Measurements from ENCODE around the gene SMAP1. TPM values are rescaled to one million over a fixed set of nuclear protein-coding genes. Genes with fewer than 3 reads are reported as not detected.

Gene SMAP1
- total RNA-seq, 1 experiment from 2014 or later = 3.5 TPM

DNA sequence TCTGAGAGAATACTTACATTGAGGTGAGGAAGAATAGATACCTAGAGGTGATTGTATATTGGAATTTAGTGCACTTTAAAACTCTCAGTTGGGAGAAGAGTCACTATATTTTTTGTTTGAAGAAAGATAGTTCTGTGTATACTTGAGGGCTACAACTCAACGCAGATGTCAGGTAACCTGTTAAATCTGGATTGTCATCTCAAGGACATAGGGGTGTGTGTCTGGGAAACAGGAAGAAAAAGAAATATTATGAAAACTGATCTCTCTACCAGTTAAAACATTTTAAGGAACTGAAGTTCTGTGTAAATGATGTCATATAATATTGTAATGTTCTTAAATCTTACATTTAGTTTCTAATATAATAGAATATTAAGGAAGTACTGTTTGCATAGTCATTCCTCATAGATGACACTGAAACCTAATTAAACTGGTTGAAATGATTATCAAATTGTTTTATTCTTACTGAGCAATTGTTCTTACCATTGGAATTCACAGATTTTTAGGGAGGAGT lies 86.2 kb downstream of the SMAP1 start:
- RAD21 ChIA-PET (ENCODE audit: low non-redundant PET in 1 of 2, low total read pairs in 2 of 2, uncharacterized antibody in 2 of 2, unreplicated experiment in 2 of 2) = no interaction called here
- TF ChIP-seq ZBTB33 (IDR thresholded peaks at IDR 0.05; ENCODE audit: extremely low read depth, insufficient replicate concordance, low read length) = no peak
- no peak for TF ChIP-seq TCF7L2 (IDR thresholded peaks at IDR 0.05; ENCODE audit: borderline replicate concordance, extremely low read depth, insufficient read depth, insufficient read length)
- TF ChIP-seq REST (IDR thresholded peaks at IDR 0.05; ENCODE audit: low read depth) = no peak
- TF ChIP-seq POLR2A (IDR thresholded peaks at IDR 0.05; ENCODE audit: borderline replicate concordance, extremely low read depth, insufficient read depth, insufficient read length) = no peak
- TF ChIP-seq EGR1 (IDR thresholded peaks at IDR 0.05; ENCODE audit: low read depth) = no peak
- Histone ChIP-seq H3K36me3 (ENCODE audit: control insufficient read depth in 1 of 2, insufficient read depth in 2 of 2, low read length in 2 of 2) (0 out of 4 replicates have a peak, but pooled peaks cover 0 to 4% of the 10 kb centered on the region in 2 experiments), H3K9me2 (ENCODE audit: insufficient read depth) (no peaks in the 10 kb centered on the region), H3K4me2 (ENCODE audit: low read length) (no peak overlapping the region), H4K20me1 (ENCODE audit: insufficient read depth) (no peaks in the 10 kb centered on the region), H3K27me3 (ENCODE audit: insufficient read depth, low read length) (no peaks in the 10 kb centered on the region), H3K4me1 (ENCODE audit: control insufficient read depth in 1 of 2, insufficient read depth in 2 of 2, low read length in 2 of 2) (no peaks in the 10 kb centered on the region), H3K9ac (ENCODE audit: low read length) (no peak overlapping the region), H3K27ac (ENCODE audit: low read depth, low read length) (no peak overlapping the region), H3K79me2 (ENCODE audit: insufficient read depth, low read length) (no peaks in the 10 kb centered on the region), H2AFZ (ENCODE audit: low read depth, low read length, poor library complexity, severe bottlenecking) (no peak overlapping the region), H3K4me3 (replicated peaks in 1 of 2; ENCODE audit: low read depth in 1 of 2, low read length in 2 of 2) (no peak overlapping the region), H3K9me3 (ENCODE audit: control insufficient read depth in 1 of 2, insufficient read depth in 1 of 2, low read depth in 1 of 2, low read length in 2 of 2) (no peaks in the 10 kb centered on the region)
- POLR2A ChIA-PET = no interaction called here
- CTCF ChIA-PET = no interaction called here
- no TSS peak for BruUV-seq (replicated peaks)
- DNase-seq (ENCODE audit: low read depth, low spot score) (no peak), ATAC-seq (no peak)
- intact Hi-C loops (cut with micrococcal nuclease) = no loop called here
